Measurements from ENCODE around the gene ADRA2B.

- TF ChIP-seq CTCF (conservative IDR thresholded peaks at IDR 0.05; ENCODE audit: low read depth, low read length) (no peak), EZH2 (IDR thresholded peaks at IDR 0.05; ENCODE audit: borderline replicate concordance, low read depth, low read length, poor library complexity, severe bottlenecking) (no peak)
Measured at GRCh38 chr2:96110621-96111256, 5.6 kb downstream of the ADRA2B start.
